Activated T-cell treated with anti-CD3 and anti-CD28 coated beads, Interleukin-2, amount 50 U/mL, for 72 hours (primary cell): ENCODE results near the gene PTPRZ1. TPM values are rescaled to one million over a fixed set of nuclear protein-coding genes. Genes with fewer than 3 reads are reported as not detected.

Source experiments
- ATAC-seq, 2 donors: fragments of 150-1000 bp; cut with Tn5 transposase; replicated peaks in 1 of 2; 2 replicates each; pipeline ENCODE4 v1.10.0; 2021; ENCODE audit warnings: moderate library complexity in 2 of 2, mild to moderate bottlenecking in 1 of 2
- DNase-seq, 2 donors: peaks; one replicate each; pipeline ENCODE4 v3.0.0; 2021 to 2022; ENCODE audit warnings: mixed read lengths in 1 of 2
- H3K27ac Mint-ChIP-seq: one replicate; pipeline ENCODE4 v1.8.0; 2022; ENCODE audit warnings: mild to moderate bottlenecking, moderate library complexity, mixed read lengths
- H3K27me3 Mint-ChIP-seq: one replicate; pipeline ENCODE4 v1.8.0; 2022; ENCODE audit warnings: low read depth, mixed read lengths
- H3K36me3 Mint-ChIP-seq, 2 donors: one replicate each; pipeline ENCODE4 v1.8.0; 2022; ENCODE audit warnings: mixed read lengths in 2 of 2, mild to moderate bottlenecking in 1 of 2; ENCODE audit not compliant: insufficient read depth in 2 of 2
- H3K4me1 Mint-ChIP-seq: one replicate; pipeline ENCODE4 v1.8.0; 2022; ENCODE audit warnings: low read depth, mixed read lengths
- H3K4me3 Mint-ChIP-seq, 2 donors: one replicate each; pipeline ENCODE4 v1.8.0; 2022; ENCODE audit warnings: mild to moderate bottlenecking in 2 of 2, mixed read lengths in 2 of 2, moderate library complexity in 2 of 2
- H3K9me3 Mint-ChIP-seq, 2 donors: one replicate each; pipeline ENCODE4 v1.8.0; 2022; ENCODE audit warnings: mixed read lengths in 2 of 2
- total RNA-seq, 2 donors: library from RNA; stranded (reverse); gene quantifications; one replicate each; pipeline ENCODE4 v1.2.3, GENCODE V29; 2022

Gene PTPRZ1
- total RNA-seq, 2 donors from 2014 or later: not detected

GRCh38 chr7:122082160-122082559 is 209.2 kb downstream of the PTPRZ1 start:
- DNase-seq: no peak
- no peak overlapping the region for H3K27ac Mint-ChIP-seq
- no peaks in the 10 kb centered on the region for H3K9me3 Mint-ChIP-seq
- peaks cover 0 to 2% of the 10 kb centered on the region in 2 donors for H3K36me3 Mint-ChIP-seq
- H3K27me3 Mint-ChIP-seq: no peaks in the 10 kb centered on the region
- H3K4me1 Mint-ChIP-seq: no peaks in the 10 kb centered on the region
- H3K4me3 Mint-ChIP-seq: no peak overlapping the region
- no peak for ATAC-seq

GRCh38 chr7:122082670-122083069 is 209.7 kb downstream of the PTPRZ1 start:
- no peak overlapping the region for H3K27ac Mint-ChIP-seq
- no peaks in the 10 kb centered on the region for H3K4me1 Mint-ChIP-seq
- DNase-seq (no peak), ATAC-seq (no peak)
- peaks cover 0 to under 1% of the 10 kb centered on the region in 2 donors for H3K36me3 Mint-ChIP-seq
- no peaks in the 10 kb centered on the region for H3K27me3 Mint-ChIP-seq
- H3K9me3 Mint-ChIP-seq: no peaks in the 10 kb centered on the region
- H3K4me3 Mint-ChIP-seq: no peak overlapping the region

- no peaks in the 10 kb centered on the region for H3K36me3 Mint-ChIP-seq
- peak in 1 of 2 donors; percentile 46 for ATAC-seq
These were observed 220.2 kb downstream of the PTPRZ1 start for GRCh38 chr7:122092964-122093797.

GRCh38 chr7:122094549-122094948 is 221.6 kb downstream of the PTPRZ1 start:
- ATAC-seq (no peak), DNase-seq (no peak)
- Mint-ChIP-seq H3K9me3 (no peaks in the 10 kb centered on the region), H3K4me1 (no peaks in the 10 kb centered on the region), H3K4me3 (no peak overlapping the region), H3K36me3 (no peaks in the 10 kb centered on the region), H3K27me3 (no peaks in the 10 kb centered on the region), H3K27ac (no peak overlapping the region)

More at GRCh38 chr7:122092964-122093797, 220.2 kb downstream of the PTPRZ1 start:
- Mint-ChIP-seq H3K4me3 (no peak overlapping the region), H3K9me3 (no peaks in the 10 kb centered on the region), H3K4me1 (no peaks in the 10 kb centered on the region), H3K27ac (peak overlapping the region; percentile 22), H3K27me3 (no peaks in the 10 kb centered on the region)
- DNase-seq: peak; percentile 51 to 57

GRCh38 chr7:122095642-122096041 is 222.7 kb downstream of the PTPRZ1 start:
- ATAC-seq (no peak), DNase-seq (no peak)
- Mint-ChIP-seq H3K36me3 (no peaks in the 10 kb centered on the region), H3K27me3 (no peaks in the 10 kb centered on the region), H3K4me3 (no peak overlapping the region), H3K4me1 (no peaks in the 10 kb centered on the region), H3K27ac (no peak overlapping the region), H3K9me3 (no peaks in the 10 kb centered on the region)

GRCh38 chr7:122100021-122100420 is 227.1 kb downstream of the PTPRZ1 start:
- H3K36me3 Mint-ChIP-seq: peaks cover 0 to 5% of the 10 kb centered on the region in 2 donors
- no peak for DNase-seq
- no peak overlapping the region for H3K27ac Mint-ChIP-seq
- ATAC-seq: no peak
- H3K27me3 Mint-ChIP-seq: no peaks in the 10 kb centered on the region
- no peaks in the 10 kb centered on the region for H3K4me1 Mint-ChIP-seq
- H3K4me3 Mint-ChIP-seq: no peak overlapping the region
- H3K9me3 Mint-ChIP-seq: peaks cover 0 to 1% of the 10 kb centered on the region in 2 donors

- Mint-ChIP-seq H3K27me3 (no peaks in the 10 kb centered on the region), H3K9me3 (peaks cover 5 to 7% of the 10 kb centered on the region in 2 donors), H3K4me1 (no peaks in the 10 kb centered on the region), H3K36me3 (peaks cover 4 to 5% of the 10 kb centered on the region in 2 donors), H3K27ac (no peak overlapping the region), H3K4me3 (no peak overlapping the region)
- ATAC-seq: no peak
- DNase-seq: no peak
These were observed 230.1 kb downstream of the PTPRZ1 start for GRCh38 chr7:122103064-122103463.
